Heart right ventricle (tissue), 16 donors: Measurements from ENCODE around the gene TJP1. TPM values are rescaled to one million over a fixed set of nuclear protein-coding genes. Genes with fewer than 3 reads are reported as not detected.

Experiments used
- ATAC-seq, 8 donors: fragments of 200-7000 bp; cut with Tn5 transposase; one replicate each; pipeline ENCODE4 v1.9.1; 2020; ENCODE audit warnings: mild to moderate bottlenecking in 8 of 8, moderate library complexity in 8 of 8, moderate number of reproducible peaks in 1 of 8
- DNase-seq, 2 donors: peaks; one replicate each; pipeline ENCODE4 v3.0.0-alpha.2; 2020
- H3K27ac ChIP-seq, 10 donors: fragments of 200-600 bp; sonication (generic) in 2 of 10; one replicate each; pipeline versions ENCODE4 v1.5.0 to v1.8.0; 2020 to 2022; ENCODE audit warnings: mild to moderate bottlenecking in 3 of 10
- H3K27me3 ChIP-seq, 7 donors: fragments of 200-600 bp; one replicate each; pipeline ENCODE4 v1.8.0; 2021 to 2022; ENCODE audit warnings: mild to moderate bottlenecking in 2 of 7
- H3K36me3 ChIP-seq, 9 donors: fragments of 200-600 bp; sonication (generic) in 1 of 9; one replicate each; pipeline versions ENCODE4 v1.5.0 to v1.8.0; 2020 to 2022; ENCODE audit warnings: mild to moderate bottlenecking in 2 of 9
- H3K4me1 ChIP-seq, 9 donors: fragments of 200-600 bp; sonication (generic) in 1 of 9; one replicate each; pipeline versions ENCODE4 v1.5.0 to v1.8.0; 2020 to 2022; ENCODE audit warnings: mild to moderate bottlenecking in 4 of 9
- H3K4me3 ChIP-seq, 10 donors: fragments of 200-600 bp; sonication (generic) in 2 of 10; one replicate each; pipeline versions ENCODE4 v1.5.0 to v1.8.0; 2020 to 2022; ENCODE audit warnings: mild to moderate bottlenecking in 7 of 10, moderate library complexity in 2 of 10
- H3K9me3 ChIP-seq, 11 donors: fragments of 200-600 bp in 10 of 11; sonication (generic) in 2 of 11; one replicate each; pipeline versions ENCODE4 v1.5.0 to v1.8.0; 2013 to 2022; ENCODE audit warnings: mild to moderate bottlenecking in 2 of 11, control low read depth in 1 of 11, moderate library complexity in 1 of 11
- CTCF ChIP-seq, 9 donors: fragments of 200-600 bp; sonication (generic) in 2 of 9; IDR thresholded peaks; one replicate each; pipeline versions ENCODE4 v1.5.0 to v1.8.0; 2021 to 2022; ENCODE audit warnings: antibody characterized with exemption in 9 of 9, mild to moderate bottlenecking in 5 of 9, moderate library complexity in 1 of 9
- WGBS, 2 donors: extraction: QIAGEN DNeasy Blood & Tissue Kit; methylation state at CpG; one replicate each; pipeline ENCODE4 v1.1.7; 2013; ENCODE audit warnings: inconsistent platforms in 1 of 2; 5-methylcytosine and 5-hydroxymethylcytosine counted together
- intact Hi-C, 10 donors: fragments of 100-400 bp; cut with DNase I; formaldehyde crosslinking; loops; one replicate each; pipeline versions ENCODE4 v1.11.1 to v1.14.2; 2022
- polyA plus RNA-seq, 2 donors: library from polyadenylated mRNA; stranded (reverse); fragments of 200-250 nt; gene quantifications; one replicate each; pipeline ENCODE4 v1.2.3, GENCODE V29; 2013
- total RNA-seq, 10 donors: library from RNA; stranded (reverse); fragmentation: NEBNext Ultra II Directional in 3 of 10; extraction: Animal tissue kit (Norgen Biotek cat#: 25700) in 3 of 10; gene quantifications; one replicate each; pipeline versions ENCODE4 v1.2.1 to v1.2.4, GENCODE V29; 2021 to 2023
- donor health status: Arrhythmogenic right ventricular cardiomyopathy.
- donor health status: ischemic (EF 13 %, LVEDD 7.1; RV severe dilation, severe dysfunction).
- donor health status: healthy with polysubstance abuse.
- donor health status: DM: no; HTN: yes; CAD: no.
- donor health status: DM: no; HTN: no; CAD: no.
- donor health status: ischemic (EF 25% LVEDD 6.9; RV normal size, moderate dysfunction).
- donor health status: ischemic (EF 25% LVEDD 5.7; RV mildly dilated, moderate dysfunction).
- donor health status: healthy.
- donor health status: DM: yes; HTN: yes; CAD: no.
- donor health status: Ischemic cardiomyopathy.
- donor health status: ischemic (EF 35%, LVEDD 5.7; RV mildly dilated, moderate dysfunction).
- donor health status: nonischemic (EF 11% LVEDD 7.7; RV severe dilation, severe dysfunction).
- donor health status: DM: yes; HTN: yes; CAD: no.
- donor health status: PGD.
- donor health status: ischemic (EF 29% LVEDD 5.4; RV normal size, mild dysfunction).
- donor health status: nonischemic (EF 23%, LVEDD 6.1; RV moderate dilation, normal function).

TJP1 gene
- total and polyA plus RNA-seq, 12 donors = 22.8 to 166 (median 118) TPM

GRCh38 chr15:29840926-29841325 is 18.7 kb upstream of the TJP1 start:
- ATAC-seq (peak; percentile 79 to 93 (median 88)), DNase-seq (peak in 1 of 2 donors; percentile 40)
- Histone ChIP-seq H3K27ac (peak overlapping the region; percentile 19 to 89 (median 78)), H3K4me1 (peaks cover 3 to 46% (median 18%) of the 10 kb centered on the region in 9 donors), H3K36me3 (no peaks in the 10 kb centered on the region), H3K9me3 (no peaks in the 10 kb centered on the region), H3K27me3 (no peaks in the 10 kb centered on the region), H3K4me3 (no peak overlapping the region)
- intact Hi-C loops = loop anchor here in 1 of 10 donors (5.0 kb wide), 1 partner anchor 41 kb away; no protein-coding TSS in a partner anchor
- WGBS, 2 donors = 34 to 42% methylated on average over 3 of the region's 3 CpGs
- TF ChIP-seq CTCF (IDR thresholded peaks at IDR 0.05) = no peak

- DNase-seq (no peak), ATAC-seq (no peak)
- intact Hi-C loops = loop anchor here in 1 of 10 donors (5.0 kb wide), 1 partner anchor 42 kb away; no protein-coding TSS in a partner anchor
- H3K4me3 ChIP-seq = no peak overlapping the region
- H3K4me1 ChIP-seq = peaks cover 3 to 55% (median 26%) of the 10 kb centered on the region in 9 donors
- no peak for TF ChIP-seq CTCF (IDR thresholded peaks at IDR 0.05)
- 81 to 84% methylated on average over 3 of the region's 3 CpGs for WGBS, 2 donors
- no peaks in the 10 kb centered on the region for H3K9me3 ChIP-seq
- peak overlapping the region in 9 of 10 donors; percentile 62 to 89 (median 81) for H3K27ac ChIP-seq
- H3K36me3 ChIP-seq = no peaks in the 10 kb centered on the region
- H3K27me3 ChIP-seq = no peaks in the 10 kb centered on the region
Measured at GRCh38 chr15:29840054-29840453, 17.8 kb upstream of the TJP1 start.

- no peaks in the 10 kb centered on the region for H3K9me3 ChIP-seq
- no peaks in the 10 kb centered on the region for H3K27me3 ChIP-seq
- H3K4me1 ChIP-seq = peaks cover 6 to 60% (median 33%) of the 10 kb centered on the region in 9 donors
- H3K36me3 ChIP-seq = no peaks in the 10 kb centered on the region
- ATAC-seq (no peak), DNase-seq (no peak)
- H3K27ac ChIP-seq = peak overlapping the region in 2 of 10 donors; percentile 30 to 77
- 98% methylated on average over 3 of the region's 3 CpGs for WGBS, 2 donors
- TF ChIP-seq CTCF (IDR thresholded peaks at IDR 0.05) = no peak
- no peak overlapping the region for H3K4me3 ChIP-seq
- intact Hi-C loops = loop anchor here in 1 of 10 donors (10.0 kb wide), 1 partner anchor 54 kb away; no protein-coding TSS in a partner anchor
Measured at GRCh38 chr15:29838352-29839010, 16.2 kb upstream of the TJP1 start.

- H3K9me3 ChIP-seq = no peaks in the 10 kb centered on the region
- DNase-seq (peak in 1 of 2 donors; percentile 58), ATAC-seq (peak; percentile 76 to 92 (median 88))
- no peaks in the 10 kb centered on the region for H3K36me3 ChIP-seq
- H3K27ac ChIP-seq = peak overlapping the region; percentile 4 to 79 (median 68)
- H3K4me3 ChIP-seq = no peak overlapping the region
- H3K4me1 ChIP-seq = peaks cover 2 to 53% (median 33%) of the 10 kb centered on the region in 9 donors
- 37% methylated on average over 4 of the region's 4 CpGs for WGBS, 2 donors
- intact Hi-C loops = loop anchor here in 2 of 10 donors (2.0 to 10.0 kb wide), 2 partner anchors 36 to 50 kb away; no protein-coding TSS in a partner anchor
- TF ChIP-seq CTCF (IDR thresholded peaks at IDR 0.05) = no peak
- H3K27me3 ChIP-seq = peaks cover 0 to 6% (median 0%) of the 10 kb centered on the region in 7 donors
Measured at GRCh38 chr15:29835301-29835700, 13.0 kb upstream of the TJP1 start.
